Daoy (cell line): ENCODE measurements around the gene CRYGS. TPM values are rescaled to one million over a fixed set of nuclear protein-coding genes. Genes with fewer than 3 reads are reported as not detected.
"Not testable (repeated sequence)": the region's sequence is repeated elsewhere in the genome, so short reads cannot be mapped to it uniquely, and the experiment has no call there.

Experiments
- DNase-seq: peaks from one replicate; pipeline ENCODE4 v3.0.0-alpha.2; 2015; ENCODE audit warnings: low read depth
- total RNA-seq: library from RNA; depleted of rRNA; stranded (reverse); fragments of >200 nt; shearing (Covaris generic); gene quantifications from 2 replicates; pipeline ENCODE4 v1.2.3, GENCODE V29; 2014; rRNA removed

Gene CRYGS
- 0.51 and 2.6 TPM in 2 replicates for total RNA-seq

DNA sequence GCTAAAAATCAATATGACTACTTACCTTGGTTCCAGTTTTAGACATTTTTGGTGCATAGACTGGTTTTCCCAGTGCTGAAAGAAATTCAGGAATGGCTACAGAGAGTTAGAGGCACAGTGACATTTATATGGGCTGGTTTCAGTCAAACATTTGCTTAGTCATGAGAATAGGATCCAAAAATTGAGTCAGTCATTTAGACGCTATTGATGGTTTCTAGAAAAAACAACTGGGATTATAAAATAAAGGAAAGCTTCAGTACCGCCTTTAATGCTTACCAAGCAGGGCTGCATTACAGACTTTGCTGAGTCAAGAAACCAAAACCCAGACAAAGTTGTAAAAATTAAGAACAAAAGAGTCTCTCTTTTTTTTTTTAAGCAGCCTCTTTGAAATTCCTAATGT, at the start of gene CRYGS:
Gene CRYGS (minus strand): TSS at position 100 of the 400 bp plus-strand sequence. CDS start 54 bp downstream, at position 46.
- DNase-seq, result no peak

DNA sequence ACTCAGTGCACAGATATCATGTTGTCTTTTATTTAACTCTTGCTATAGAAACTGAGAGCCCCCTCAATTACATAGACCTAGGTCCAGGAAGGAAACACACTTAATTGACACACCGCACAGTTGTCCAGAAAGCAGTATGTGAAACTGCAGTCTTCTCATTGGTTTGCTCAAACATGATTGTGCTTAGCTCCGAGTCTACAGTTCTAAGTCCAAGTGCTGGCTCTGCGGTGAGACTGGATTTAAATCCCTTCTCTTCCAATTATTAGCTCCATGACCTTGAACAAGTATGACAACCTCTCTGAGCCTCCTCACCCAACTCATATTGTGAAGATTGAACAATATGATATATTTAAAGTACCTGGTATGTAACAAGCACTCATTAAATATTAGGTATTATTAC, 49.7 kb upstream of the CRYGS start:
- no peak for DNase-seq

DNA sequence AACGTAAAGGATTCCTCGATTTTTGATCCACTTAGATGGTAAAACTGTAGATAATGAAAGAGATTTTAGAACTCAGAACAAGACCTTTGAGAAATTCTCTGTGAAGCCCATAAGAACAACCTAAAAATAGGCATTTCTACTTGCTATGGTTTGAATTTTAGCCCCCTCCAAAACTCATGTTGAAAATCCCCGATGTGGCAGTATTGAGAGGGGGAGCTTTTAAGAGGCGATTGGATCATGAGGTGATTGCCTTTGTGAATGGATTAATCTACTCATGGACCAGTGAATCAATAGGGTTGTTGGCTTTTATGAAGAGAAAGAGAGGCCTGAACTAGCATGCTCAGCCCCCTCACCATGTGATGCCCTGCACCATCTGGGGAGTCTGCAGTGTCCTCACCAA, 48.5 kb upstream of the CRYGS start:
- no peak for DNase-seq

DNA sequence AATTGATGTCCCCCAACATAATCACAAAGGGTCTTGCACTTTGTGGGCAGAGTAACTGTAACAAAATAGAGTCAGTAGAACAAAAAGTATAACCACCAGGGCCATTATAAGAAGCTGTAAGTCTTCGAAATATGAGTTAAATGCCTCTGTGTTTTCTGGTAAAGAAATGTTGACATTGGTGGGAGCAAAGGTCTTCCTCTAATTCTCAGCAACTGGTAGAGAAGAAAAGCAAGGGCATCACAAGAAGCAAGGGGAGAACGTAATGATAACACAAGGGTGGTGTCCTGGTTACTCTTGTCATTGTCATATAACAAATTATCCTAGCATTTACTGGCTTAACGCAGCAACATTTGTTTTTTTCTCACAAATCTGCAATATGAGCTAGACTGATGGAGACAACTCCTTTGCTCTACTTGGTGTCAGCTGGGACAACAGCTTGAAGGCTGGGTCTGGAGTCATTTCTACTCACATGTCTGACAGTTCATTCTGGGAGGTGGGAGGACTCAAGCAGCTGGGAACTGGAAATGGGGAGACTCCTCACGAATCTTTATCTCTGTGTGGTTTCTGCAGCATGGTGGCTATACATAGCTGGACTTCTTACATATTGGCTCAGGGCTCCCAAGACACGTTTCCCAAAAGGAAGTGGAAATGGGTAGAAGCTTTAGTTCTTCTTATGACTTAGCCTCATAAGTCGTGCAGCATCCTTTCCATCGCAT, 46.6 kb upstream of the CRYGS start:
- no peak for DNase-seq

DNA sequence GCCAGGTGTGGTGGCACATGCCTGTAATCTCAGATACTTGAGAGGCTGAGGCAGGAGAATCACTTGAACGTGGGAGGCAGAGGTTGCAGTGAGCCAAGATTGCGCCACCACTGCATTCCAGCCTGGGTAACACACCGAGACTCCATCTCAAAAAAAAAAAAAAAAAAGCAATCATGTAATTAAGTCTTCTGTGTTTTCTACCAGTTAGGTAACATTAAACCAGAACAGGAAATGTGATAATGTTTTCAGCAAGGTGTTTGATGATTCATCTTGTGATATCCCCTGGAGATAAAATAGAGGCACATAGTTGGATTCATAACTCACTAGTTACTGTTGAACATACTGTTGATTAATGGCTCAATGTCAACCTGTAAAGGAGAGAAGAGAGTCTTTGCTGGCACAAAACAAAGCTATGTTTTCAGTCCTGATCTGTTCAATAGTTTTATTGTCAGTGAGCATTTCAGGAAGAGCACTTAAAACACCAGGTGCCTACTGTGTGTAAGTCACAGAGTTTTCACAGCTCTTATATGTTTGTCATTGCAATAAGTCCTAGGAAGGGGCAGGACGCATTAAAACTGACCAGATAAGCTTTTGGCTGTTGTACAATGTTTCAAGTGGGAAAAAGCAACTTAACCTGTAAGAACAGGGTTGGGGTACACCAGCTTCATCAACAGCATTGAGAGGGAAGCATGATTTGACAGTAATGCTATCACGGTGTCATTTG, 45.8 kb upstream of the CRYGS start:
- peak; percentile 56 for DNase-seq

DNA sequence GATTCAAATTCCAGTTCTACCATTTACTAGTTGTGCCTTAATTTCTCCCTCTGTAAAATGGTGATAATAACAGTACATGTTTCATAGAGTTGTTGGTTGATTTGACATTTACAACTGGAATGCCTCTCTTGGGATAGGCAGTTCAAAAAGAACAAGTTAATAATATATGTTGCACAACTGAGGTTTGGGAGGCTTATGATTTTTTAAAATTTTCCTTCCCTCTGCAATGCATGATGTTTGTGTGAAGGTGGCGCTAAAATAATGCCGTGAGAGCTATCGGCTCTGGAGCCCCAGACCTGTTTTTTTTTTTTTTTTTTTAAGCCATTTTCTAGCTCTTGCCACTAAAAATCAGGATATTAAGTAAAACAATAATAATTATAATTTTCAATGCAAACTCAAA, 44.9 kb upstream of the CRYGS start:
- no peak for DNase-seq

DNA sequence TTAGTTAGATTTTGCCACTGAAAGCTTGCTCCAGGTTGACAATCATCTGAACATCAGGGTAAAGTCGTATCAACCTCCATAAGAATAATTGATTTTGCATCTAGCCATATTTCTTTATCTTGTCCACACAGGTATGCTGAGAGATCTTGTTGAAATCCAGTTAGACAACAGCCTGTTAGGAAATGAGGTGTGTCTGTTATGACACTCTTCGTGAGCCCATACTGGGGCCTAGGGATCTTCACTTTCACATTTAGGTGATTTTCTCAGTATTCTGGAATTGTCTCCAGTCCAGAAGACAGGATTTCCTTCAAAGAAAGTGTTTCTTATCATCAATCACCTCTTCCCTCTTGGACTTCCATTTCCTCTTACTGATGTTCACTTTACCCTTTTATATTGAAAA, 44.5 kb upstream of the CRYGS start:
- DNase-seq, result no peak

DNA sequence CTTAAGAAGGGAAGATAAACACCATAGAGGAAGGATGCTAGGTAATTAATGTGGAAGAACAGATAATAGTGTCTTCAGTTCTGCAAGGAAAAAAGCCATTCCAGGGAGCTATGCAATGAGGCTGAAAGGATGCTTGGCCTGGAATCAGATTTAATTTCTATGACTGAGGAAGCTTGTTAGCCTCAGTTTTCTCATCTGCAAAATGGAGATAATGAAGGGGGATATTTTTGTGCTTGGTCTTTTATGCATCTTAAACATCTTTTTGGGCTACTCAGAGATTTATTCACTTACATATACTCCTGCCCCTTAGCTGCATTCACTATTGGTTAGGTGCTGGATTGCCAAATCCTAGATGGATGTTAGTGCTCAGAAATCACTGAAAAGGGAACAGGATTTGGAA, 43.0 kb upstream of the CRYGS start:
- DNase-seq, result no peak

DNA sequence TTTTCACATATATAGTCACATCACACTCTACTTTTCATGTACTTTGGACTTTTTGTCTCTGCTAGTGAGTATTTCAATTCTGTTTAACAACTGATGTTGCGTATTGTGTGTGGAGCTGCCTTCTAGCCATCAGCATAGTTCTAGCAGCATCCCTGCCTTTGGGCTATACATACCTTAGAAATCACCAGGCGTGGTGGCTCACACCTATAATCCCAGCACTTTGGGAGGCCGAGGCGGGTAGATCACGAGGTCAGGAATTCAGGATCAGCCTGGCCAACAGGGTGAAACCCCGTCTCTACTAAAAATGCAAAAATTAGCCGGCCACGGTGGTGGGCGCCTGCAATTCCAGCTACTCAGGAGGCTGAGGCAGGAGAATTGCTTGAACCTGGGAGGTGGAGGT, 42.1 kb upstream of the CRYGS start:
- not testable (repeated sequence) for DNase-seq

DNA sequence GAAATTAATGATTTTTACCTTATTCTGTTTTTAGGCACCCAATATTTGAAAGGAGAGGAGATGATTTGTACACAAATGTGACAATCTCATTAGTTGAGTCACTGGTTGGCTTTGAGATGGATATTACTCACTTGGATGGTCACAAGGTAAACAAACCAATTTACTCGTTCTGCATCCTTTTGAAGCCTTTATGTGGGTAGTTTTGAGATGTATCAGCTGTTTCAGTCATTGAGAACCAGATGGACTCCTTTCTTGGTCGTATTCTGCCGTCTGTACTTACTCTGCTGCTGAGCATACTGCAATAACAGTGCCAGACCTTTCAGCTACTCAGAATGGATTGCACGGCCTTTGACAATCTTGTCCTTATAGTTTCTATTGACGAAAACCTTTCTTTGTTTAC, 39.7 kb upstream of the CRYGS start:
- no peak for DNase-seq

DNA sequence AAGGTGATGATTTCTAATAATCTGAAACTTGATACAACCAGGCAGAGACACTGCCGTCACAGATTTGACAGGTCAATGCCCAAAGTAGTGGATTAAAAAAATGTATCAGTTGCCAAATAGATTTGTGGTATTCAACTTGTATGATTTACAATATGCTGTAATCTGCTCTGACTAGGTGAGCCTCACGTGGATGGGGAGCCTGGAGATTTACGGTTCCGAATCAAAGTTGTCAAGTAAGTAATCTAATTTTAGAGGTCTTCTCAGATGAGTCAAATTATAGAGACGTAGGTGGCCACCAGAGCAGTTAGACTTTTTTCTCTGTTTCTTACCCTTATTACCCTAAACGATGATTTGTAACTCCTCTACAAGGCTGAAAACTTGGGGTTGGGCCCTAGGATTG, 38.4 kb upstream of the CRYGS start:
- no peak for DNase-seq

DNA sequence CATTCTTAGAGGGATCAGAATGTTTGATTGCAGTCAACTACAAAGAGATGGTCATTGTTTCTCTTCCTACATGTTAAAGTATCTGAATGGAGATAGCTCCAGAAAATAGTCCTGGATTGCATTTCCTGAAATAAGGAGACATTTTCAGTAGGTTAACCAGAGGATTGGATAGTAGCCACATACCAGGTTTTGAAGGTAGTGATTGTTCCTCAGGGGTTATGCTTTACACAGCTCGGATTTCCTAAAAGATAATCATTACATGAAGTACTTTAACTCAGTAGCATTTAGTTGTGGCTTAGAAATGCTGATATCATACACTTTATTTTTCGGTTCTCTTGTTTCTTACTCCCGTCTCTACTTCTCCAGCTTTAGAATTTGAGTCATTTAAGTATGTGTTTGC, 36.6 kb upstream of the CRYGS start:
- DNase-seq, result no peak

DNA sequence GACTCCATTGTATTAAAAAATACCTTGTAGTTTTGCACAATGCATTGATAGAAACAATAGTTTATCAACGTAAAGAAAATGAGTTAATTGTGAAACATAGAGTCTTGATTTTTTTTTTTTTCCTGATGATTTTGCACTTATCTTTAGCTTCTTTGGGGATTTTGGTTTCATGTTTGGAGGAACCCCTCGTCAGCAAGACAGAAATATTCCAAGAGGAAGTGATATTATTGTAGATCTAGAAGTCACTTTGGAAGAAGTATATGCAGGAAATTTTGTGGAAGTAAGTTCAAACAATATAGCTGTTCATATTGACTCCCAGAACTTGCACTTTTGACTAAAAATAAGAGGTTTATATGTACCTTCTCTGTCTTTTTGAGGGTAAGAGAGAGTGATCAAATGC, 33.3 kb upstream of the CRYGS start:
- no peak for DNase-seq

DNA sequence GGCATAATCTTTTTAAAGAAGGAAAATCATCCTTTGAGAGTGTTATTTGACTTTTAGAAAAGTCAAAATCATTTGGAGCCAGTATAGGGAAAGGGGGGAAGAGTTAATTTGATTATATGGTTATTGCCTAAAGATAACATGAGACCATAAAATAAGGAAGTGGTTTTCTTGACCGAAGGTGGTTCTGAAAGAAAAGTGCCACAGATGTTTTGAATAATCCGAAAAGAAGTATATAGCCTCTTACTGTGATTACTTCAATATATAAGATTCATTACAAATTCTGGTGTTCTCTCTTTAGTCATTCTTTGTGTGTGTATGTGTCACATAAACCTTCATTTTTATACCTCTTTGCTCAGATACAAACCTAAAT, 27.4 kb upstream of the CRYGS start:
- no peak for DNase-seq

DNA sequence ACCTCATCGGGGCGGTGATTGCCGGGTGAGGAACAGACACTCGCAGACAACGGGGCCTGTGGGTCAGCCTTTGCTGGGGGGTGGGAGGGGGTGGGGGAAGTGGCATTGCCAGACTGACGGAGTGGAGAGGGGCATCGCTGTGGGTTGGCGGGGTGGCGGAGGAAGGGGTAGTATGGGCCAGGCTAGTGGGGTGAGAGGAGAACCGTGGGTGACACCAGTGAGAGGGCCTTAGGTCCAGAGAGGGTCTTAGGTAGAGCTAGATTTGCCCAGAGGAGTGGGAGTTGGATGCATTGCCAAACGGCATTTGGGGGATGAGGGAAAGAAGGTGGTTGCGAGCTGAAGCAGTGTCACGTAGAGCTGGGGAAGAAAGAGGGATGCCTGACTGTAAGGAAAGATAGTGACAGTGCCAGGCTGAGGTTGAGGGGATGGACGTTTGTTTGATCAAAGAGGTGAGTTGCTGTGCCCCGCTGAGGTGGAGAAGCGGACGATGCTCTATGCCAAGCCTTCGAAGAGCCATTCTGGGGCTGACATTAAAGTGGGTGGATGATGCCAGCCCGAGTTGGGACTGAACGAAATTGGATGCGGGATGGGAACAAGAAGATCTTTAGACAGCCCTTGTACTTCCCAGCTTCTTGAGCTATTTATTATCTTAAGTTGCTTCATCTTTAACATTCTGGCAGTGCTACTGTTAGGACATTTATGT, 26.9 kb upstream of the CRYGS start:
- DNase-seq, result no peak

DNA sequence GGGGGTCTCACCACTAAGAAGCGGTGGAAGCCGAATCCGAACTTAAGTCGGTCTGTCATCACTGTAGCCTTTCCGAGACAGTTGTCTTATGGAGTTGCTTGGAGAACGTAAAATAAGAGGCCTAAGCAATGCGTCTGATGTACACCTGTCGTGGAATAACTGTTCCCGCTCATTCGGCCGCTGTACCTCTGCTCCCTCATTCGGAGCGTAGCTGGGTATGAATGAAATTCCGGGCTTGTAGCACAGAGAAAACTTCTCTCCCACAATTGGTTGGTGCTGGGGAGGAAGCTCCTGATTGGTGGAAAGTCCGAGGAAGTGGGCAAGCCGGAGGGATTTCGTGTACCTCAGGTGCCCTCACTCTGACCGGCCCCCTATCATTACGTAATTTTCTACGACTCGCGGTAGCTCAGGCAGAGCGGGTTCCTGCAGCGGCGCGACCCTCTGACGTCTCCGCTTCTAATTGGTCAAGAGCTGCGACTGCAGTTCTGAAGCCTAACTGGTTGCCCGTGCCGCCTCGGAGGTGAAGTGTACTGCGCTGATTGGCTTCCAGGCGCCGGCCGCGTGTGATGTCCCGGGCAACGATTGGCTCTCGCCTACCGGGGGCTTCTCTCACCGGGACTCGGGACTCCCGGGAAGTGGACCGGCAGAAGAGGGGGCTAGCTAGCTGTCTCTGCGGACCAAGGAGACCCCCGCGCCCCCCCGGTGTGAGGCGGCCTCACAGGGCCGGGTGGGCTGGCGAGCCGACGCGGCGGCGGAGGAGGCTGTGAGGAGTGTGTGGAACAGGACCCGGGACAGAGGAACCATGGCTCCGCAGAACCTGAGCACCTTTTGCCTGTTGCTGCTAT, 26.1 kb upstream of the CRYGS start, which contains the start of gene DNAJB11:
Gene DNAJB11 (plus strand): TSS at position 625 of the 845 bp plus-strand sequence. CDS start 178 bp downstream, at position 803.
- DNase-seq, result peak; percentile 99

DNA sequence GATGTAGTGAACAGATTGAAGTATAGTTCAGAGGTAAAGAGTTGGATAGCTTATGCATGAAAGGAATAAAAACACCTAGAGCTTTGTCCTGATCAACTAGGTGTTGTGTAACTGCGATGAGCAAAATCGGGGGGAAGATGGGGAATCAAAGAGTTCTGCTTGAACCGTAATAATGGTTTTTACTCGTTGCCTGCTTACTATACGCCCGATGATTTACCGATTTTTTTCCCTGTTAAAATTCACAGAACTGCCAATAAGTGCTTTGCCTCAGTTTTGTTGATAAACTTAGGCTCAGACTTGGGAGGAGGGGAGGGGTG, 25.6 kb upstream of the CRYGS start:
- no peak for DNase-seq

DNA sequence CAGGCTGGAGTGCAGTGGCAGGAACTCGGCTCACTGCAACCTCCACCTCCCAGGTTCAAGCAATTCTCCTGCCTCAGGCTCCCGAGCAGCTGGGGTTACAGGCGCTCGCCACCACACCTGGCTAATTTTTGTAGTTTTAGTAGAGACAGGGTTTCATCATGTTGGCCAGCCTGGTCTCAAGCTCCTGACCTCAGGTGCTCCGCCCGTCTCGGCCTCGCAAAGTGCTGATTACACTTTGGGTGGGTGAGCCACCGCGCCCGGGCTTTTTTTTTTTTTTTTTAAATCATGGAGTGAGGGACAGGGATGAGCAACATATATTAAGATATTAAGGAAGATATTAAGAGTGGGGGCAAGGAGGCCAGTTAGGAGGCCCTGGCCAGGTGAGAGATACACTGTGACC, 25.2 kb upstream of the CRYGS start:
- not testable (repeated sequence) for DNase-seq

DNA sequence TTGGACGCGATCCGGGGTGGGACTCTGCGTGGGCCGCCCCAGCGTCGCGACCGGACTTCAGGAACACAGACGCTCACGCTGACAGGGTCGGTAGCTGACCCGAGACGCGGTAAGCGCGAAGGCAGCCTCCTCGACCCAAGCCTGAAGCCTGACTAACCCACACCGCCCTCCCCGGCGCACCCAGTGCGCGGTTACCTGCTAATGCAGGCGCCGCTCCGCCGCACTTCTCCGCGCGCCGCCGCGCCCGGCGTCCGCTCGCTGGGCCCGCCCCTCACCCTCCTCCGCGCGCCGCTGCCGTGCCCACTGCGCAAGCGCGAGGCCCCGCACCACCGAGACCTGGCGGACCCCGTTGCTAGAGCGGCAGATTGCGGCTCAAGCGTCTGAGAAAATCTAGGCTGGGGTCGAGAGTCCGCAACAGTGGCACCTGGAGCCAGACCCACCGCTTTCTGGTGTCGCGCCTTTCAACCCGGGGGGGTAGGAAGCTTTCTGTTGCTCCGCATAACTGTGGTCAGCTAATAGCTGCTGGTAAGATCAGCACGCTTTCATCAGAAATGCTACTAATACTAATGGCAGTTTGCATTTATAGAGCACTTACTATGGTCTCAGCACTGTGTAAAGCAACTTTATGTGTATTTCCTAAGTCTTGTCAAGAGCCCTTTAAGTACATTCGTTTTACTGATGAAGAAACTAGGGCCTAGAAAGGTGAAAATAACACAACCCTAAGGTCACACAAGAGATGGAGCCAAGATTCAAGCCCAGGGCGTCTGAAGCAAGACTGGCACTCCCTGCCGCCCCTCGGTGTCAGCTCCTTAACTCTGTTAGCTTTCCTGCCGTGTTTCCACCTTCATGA, 23.1 kb upstream of the CRYGS start, which contains the start of gene TBCCD1:
Gene TBCCD1 (minus strand): TSS at position 268 of the 850 bp plus-strand sequence. CDS start 3,010 bp downstream, outside the sequence.
- peak; percentile 95 for DNase-seq

DNA sequence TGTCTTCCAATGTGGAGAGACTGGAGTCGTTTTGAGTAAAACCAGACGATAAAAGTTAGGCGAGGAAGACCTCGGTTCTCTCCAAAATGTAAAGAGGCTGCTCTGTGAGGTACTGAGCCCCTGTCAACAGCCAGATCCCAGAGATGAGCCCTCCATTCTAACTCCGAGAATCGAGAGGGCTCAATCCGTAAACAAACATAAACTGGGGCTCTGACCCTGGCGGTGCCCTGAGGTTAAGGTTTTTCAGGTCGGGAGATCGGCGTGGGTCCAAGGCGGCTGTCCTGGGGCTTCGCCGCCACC, 22.5 kb upstream of the CRYGS start:
- DNase-seq, result peak; percentile 5

DNA sequence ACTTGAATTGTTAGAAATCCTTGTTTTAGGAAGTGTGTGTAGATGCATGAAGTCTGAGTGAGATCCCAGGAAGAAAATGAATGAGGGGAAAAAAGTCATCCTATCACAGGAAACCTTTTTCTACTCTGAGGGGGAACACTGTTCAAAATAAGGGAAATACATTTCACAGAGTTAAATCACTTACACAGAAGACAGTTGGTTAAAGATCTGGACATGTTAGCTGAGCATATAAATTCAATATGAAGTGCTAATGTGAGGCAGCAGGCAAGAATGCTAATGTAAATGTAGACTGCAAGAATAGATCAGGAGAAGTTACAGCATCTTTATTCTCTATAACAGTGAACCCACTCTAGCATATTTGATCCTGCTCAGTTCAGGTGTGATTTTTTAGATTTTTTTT, 20.4 kb upstream of the CRYGS start:
- DNase-seq, result no peak
